A549 (cell line): ENCODE results near the gene GLCE.

ENCODE experiments used
- MYC ChIP-seq: IDR thresholded peaks from 2 replicates; pipeline ENCODE4 v1.6.1; 2012; ENCODE audit warnings: mild to moderate bottlenecking, inconsistent platforms, low read length, improper control_type of control experiment, borderline replicate concordance
- POLR2A ChIP-seq: IDR thresholded peaks from 2 replicates; pipeline ENCODE4 v1.6.1; 2012; ENCODE audit warnings: mild to moderate bottlenecking, low read length
- RAD21 ChIP-seq, 2 experiments: fragments of >200 bp in 1 of 2; sonication (Bioruptor Twin) in 1 of 2; formaldehyde crosslinking in 1 of 2; IDR thresholded peaks in 1 of 2; conservative IDR thresholded peaks in 1 of 2; 2 replicates in 1 of 2; 3 replicates in 1 of 2; pipeline ENCODE4 v1.6.1; 2012 to 2018; ENCODE audit warnings: inconsistent platforms in 1 of 2
- SMC3 ChIP-seq: fragments of >200 bp; sonication (Bioruptor Twin); formaldehyde crosslinking; IDR thresholded peaks from 3 replicates; pipeline ENCODE4 v1.6.1; 2018; ENCODE audit warnings: inconsistent platforms
- TF ChIP-seq, protein P1 (sequence below): fragments of >200 bp; sonication (Bioruptor Twin); formaldehyde crosslinking; IDR thresholded peaks from 3 replicates; pipeline ENCODE4 v1.5.1; 2016
- TF ChIP-seq, protein P2 (sequence below): fragments of 200-600 bp; sonication (generic); IDR thresholded peaks from 2 replicates; pipeline ENCODE4 v1.6.1; 2016; ENCODE audit warnings: antibody characterized with exemption, mild to moderate bottlenecking, moderate library complexity

DNA sequence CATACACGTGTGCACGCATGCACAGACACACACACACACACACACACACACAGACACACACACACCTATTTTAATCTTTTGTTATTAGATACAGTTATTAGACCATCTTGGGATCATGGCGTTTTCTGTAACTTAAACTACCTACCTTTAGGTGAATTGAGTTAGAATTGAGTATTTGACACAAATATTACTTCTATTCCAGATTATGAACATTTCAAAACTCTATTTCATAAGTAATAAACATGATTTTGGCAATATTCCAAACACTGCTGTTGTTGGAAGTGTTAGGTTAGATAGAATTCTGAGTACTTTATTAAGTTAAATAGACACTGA, 65.6 kb downstream of the GLCE start:
- TF ChIP-seq SMC3 (no peak), MYC (no peak), POLR2A (no peak), RAD21 (conservative IDR thresholded peaks at IDR 0.05 in 1 of 2, IDR thresholded peaks at IDR 0.05 in 1 of 2) (no peak; a peak in 1 of 5 replicates)
- TF ChIP-seq, protein P1, sequence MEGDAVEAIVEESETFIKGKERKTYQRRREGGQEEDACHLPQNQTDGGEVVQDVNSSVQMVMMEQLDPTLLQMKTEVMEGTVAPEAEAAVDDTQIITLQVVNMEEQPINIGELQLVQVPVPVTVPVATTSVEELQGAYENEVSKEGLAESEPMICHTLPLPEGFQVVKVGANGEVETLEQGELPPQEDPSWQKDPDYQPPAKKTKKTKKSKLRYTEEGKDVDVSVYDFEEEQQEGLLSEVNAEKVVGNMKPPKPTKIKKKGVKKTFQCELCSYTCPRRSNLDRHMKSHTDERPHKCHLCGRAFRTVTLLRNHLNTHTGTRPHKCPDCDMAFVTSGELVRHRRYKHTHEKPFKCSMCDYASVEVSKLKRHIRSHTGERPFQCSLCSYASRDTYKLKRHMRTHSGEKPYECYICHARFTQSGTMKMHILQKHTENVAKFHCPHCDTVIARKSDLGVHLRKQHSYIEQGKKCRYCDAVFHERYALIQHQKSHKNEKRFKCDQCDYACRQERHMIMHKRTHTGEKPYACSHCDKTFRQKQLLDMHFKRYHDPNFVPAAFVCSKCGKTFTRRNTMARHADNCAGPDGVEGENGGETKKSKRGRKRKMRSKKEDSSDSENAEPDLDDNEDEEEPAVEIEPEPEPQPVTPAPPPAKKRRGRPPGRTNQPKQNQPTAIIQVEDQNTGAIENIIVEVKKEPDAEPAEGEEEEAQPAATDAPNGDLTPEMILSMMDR = peak; percentile 24; the same call in 2 of the 3 replicates
- TF ChIP-seq, protein P2, sequence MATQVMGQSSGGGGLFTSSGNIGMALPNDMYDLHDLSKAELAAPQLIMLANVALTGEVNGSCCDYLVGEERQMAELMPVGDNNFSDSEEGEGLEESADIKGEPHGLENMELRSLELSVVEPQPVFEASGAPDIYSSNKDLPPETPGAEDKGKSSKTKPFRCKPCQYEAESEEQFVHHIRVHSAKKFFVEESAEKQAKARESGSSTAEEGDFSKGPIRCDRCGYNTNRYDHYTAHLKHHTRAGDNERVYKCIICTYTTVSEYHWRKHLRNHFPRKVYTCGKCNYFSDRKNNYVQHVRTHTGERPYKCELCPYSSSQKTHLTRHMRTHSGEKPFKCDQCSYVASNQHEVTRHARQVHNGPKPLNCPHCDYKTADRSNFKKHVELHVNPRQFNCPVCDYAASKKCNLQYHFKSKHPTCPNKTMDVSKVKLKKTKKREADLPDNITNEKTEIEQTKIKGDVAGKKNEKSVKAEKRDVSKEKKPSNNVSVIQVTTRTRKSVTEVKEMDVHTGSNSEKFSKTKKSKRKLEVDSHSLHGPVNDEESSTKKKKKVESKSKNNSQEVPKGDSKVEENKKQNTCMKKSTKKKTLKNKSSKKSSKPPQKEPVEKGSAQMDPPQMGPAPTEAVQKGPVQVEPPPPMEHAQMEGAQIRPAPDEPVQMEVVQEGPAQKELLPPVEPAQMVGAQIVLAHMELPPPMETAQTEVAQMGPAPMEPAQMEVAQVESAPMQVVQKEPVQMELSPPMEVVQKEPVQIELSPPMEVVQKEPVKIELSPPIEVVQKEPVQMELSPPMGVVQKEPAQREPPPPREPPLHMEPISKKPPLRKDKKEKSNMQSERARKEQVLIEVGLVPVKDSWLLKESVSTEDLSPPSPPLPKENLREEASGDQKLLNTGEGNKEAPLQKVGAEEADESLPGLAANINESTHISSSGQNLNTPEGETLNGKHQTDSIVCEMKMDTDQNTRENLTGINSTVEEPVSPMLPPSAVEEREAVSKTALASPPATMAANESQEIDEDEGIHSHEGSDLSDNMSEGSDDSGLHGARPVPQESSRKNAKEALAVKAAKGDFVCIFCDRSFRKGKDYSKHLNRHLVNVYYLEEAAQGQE = no peak
